HCT116 (cell line): Measurements from ENCODE around the gene LIPE. TPM values are rescaled to one million over a fixed set of nuclear protein-coding genes. Genes with fewer than 3 reads are reported as not detected.

Source experiments
- ATAC-seq: fragments of 200-7000 bp; cut with Tn5 transposase; 2 replicates; pipeline ENCODE4 v1.9.1; 2020; ENCODE audit warnings: mild to moderate bottlenecking, moderate library complexity
- BruUV-seq: library from RNA; stranded (reverse); fragments of 400-500 nt; replicated peaks from 2 replicates; lab custom pipeline; 2021; lab: Mats Ljungman, UMichigan
- CTCF ChIA-PET: fragments of 300-600 bp; sonication (Branson Sonifier 250); formaldehyde crosslinking; loops from one replicate; lab custom pipeline; 2021; ENCODE audit warnings: antibody characterized with exemption; lab: Charles Lee
- POLR2A ChIA-PET: fragments of 300-600, 350-600 bp; sonication (Branson Sonifier 250); formaldehyde crosslinking; loops from one replicate; lab custom pipeline; 2021; ENCODE audit warnings: antibody characterized with exemption; lab: Charles Lee
- RAD21 ChIA-PET, 2 experiments: fragments of 300-600 bp; sonication (Branson Sonifier 250); formaldehyde crosslinking; loops; one replicate each; lab custom pipeline; 2023; ENCODE audit warnings: low total read pairs in 2 of 2; ENCODE audit not compliant: uncharacterized antibody in 2 of 2, unreplicated experiment in 2 of 2, low non-redundant PET in 1 of 2; lab: Charles Lee
- DNase-seq: peaks from one replicate; pipeline ENCODE4 v3.0.0-alpha.2; 2010; ENCODE audit warnings: low read depth, low spot score
- H2AFZ ChIP-seq: fragments of 200-600 bp; shearing (Covaris generic), sonication (generic); 2 replicates; pipeline ENCODE4 v1.6.1; 2017; ENCODE audit warnings: low read depth, mixed run types, mixed read lengths, antibody characterized with exemption, low read length; ENCODE audit not compliant: poor library complexity, severe bottlenecking
- H3K27ac ChIP-seq: 2 replicates; pipeline ENCODE4 v1.5.1; 2012; ENCODE audit warnings: low read depth, low read length
- H3K27me3 ChIP-seq: fragments of 200-600 bp; sonication (generic); 2 replicates; pipeline ENCODE4 v1.6.1; 2016; ENCODE audit warnings: mixed run types, low read length, mixed read lengths; ENCODE audit not compliant: insufficient read depth
- H3K36me3 ChIP-seq, 2 experiments: fragments of 200-500 bp in 1 of 2; fragments of 200-600 bp in 1 of 2; sonication (Bioruptor generic) in 1 of 2; sonication (generic) in 1 of 2; 2 replicates each; pipeline versions ENCODE4 v1.5.1 to v1.6.1; 2014 to 2016; ENCODE audit warnings: low read length in 2 of 2, inconsistent platforms in 1 of 2, mixed read lengths in 1 of 2, mixed run types in 1 of 2; ENCODE audit not compliant: insufficient read depth in 2 of 2, control insufficient read depth in 1 of 2
- H3K4me1 ChIP-seq, 2 experiments: fragments of 200-600 bp in 1 of 2; sonication (generic) in 1 of 2; 2 replicates each; pipeline versions ENCODE4 v1.5.1 to v1.6.1; 2012 to 2017; ENCODE audit warnings: low read length in 2 of 2, inconsistent platforms in 1 of 2, mild to moderate bottlenecking in 1 of 2, mixed read lengths in 1 of 2, mixed run types in 1 of 2, moderate library complexity in 1 of 2; ENCODE audit not compliant: insufficient read depth in 2 of 2, control insufficient read depth in 1 of 2
- H3K4me2 ChIP-seq: fragments of 200-600 bp; sonication (generic); 2 replicates; pipeline ENCODE4 v1.6.1; 2017; ENCODE audit warnings: mixed run types, low read length, mixed read lengths
- H3K4me3 ChIP-seq, 2 experiments: fragments of 200-600 bp in 1 of 2; sonication (generic) in 1 of 2; replicated peaks in 1 of 2; 2 replicates each; pipeline ENCODE4 v1.5.1; 2011 to 2016; ENCODE audit warnings: low read length in 2 of 2, control low read depth in 1 of 2, low read depth in 1 of 2, mild to moderate bottlenecking in 1 of 2, mixed read lengths in 1 of 2, mixed run types in 1 of 2
- H3K79me2 ChIP-seq: fragments of 200-600 bp; sonication (generic); 2 replicates; pipeline ENCODE4 v1.6.1; 2017; ENCODE audit warnings: mild to moderate bottlenecking, mixed run types, low read length, moderate library complexity, mixed read lengths; ENCODE audit not compliant: insufficient read depth
- H3K9ac ChIP-seq: fragments of 200-600 bp; sonication (generic); 2 replicates; pipeline ENCODE4 v1.6.1; 2016; ENCODE audit warnings: low read length, mixed read lengths
- H3K9me2 ChIP-seq: fragments of 200-600 bp; sonication (generic), shearing (Covaris generic); 2 replicates; pipeline ENCODE4 v1.6.1; 2017; ENCODE audit warnings: mixed run types, mild to moderate bottlenecking, moderate library complexity; ENCODE audit not compliant: insufficient read depth
- H3K9me3 ChIP-seq, 2 experiments: fragments of 200-500 bp in 1 of 2; fragments of 200-600 bp in 1 of 2; sonication (Bioruptor generic) in 1 of 2; sonication (generic) in 1 of 2; 2 replicates each; pipeline ENCODE4 v1.6.1; 2014 to 2017; ENCODE audit warnings: low read length in 2 of 2, mixed read lengths in 2 of 2, inconsistent platforms in 1 of 2, low read depth in 1 of 2, mild to moderate bottlenecking in 1 of 2, mixed run types in 1 of 2, moderate library complexity in 1 of 2; ENCODE audit not compliant: control insufficient read depth in 1 of 2, insufficient read depth in 1 of 2
- H4K20me1 ChIP-seq: fragments of 200-600 bp; sonication (generic), shearing (Covaris generic); 2 replicates; pipeline ENCODE4 v1.6.1; 2017; ENCODE audit warnings: mixed run types, mild to moderate bottlenecking, moderate library complexity; ENCODE audit not compliant: insufficient read depth
- ATF3 ChIP-seq: IDR thresholded peaks from 2 replicates; pipeline ENCODE4 v1.6.1; 2012
- EGR1 ChIP-seq: IDR thresholded peaks from 2 replicates; pipeline ENCODE4 v1.6.1; 2012; ENCODE audit warnings: low read depth
- ELF1 ChIP-seq: IDR thresholded peaks from 2 replicates; pipeline ENCODE4 v1.6.1; 2012; ENCODE audit warnings: low read depth, borderline replicate concordance
- EZH2 ChIP-seq: fragments of 200-600 bp; sonication (generic); IDR thresholded peaks from 2 replicates; pipeline ENCODE4 v1.6.1; 2017; ENCODE audit warnings: antibody characterized with exemption, mixed run types
- FOSL1 ChIP-seq: IDR thresholded peaks from 2 replicates; pipeline ENCODE4 v1.6.1; 2012; ENCODE audit warnings: low read depth
- JUND ChIP-seq: IDR thresholded peaks from 2 replicates; pipeline ENCODE4 v1.6.1; 2012
- POLR2AphosphoS5 ChIP-seq: IDR thresholded peaks from 2 replicates; pipeline ENCODE4 v1.6.1; 2011; ENCODE audit warnings: mild to moderate bottlenecking, low read depth, low read length, moderate library complexity
- REST ChIP-seq: IDR thresholded peaks from 2 replicates; pipeline ENCODE4 v1.6.1; 2012; ENCODE audit warnings: low read depth
- SIN3A ChIP-seq: IDR thresholded peaks from 2 replicates; pipeline ENCODE4 v1.6.1; 2012; ENCODE audit warnings: low read depth
- SRF ChIP-seq: IDR thresholded peaks from 2 replicates; pipeline ENCODE4 v1.6.1; 2012; ENCODE audit warnings: low read depth
- TCF7L2 ChIP-seq: IDR thresholded peaks from 2 replicates; pipeline ENCODE4 v1.7.0; 2011; ENCODE audit warnings: borderline replicate concordance, inconsistent platforms; ENCODE audit not compliant: insufficient read depth, insufficient read length; ENCODE audit errors: extremely low read depth
- ZFX ChIP-seq: fragments of 450-650 bp; IDR thresholded peaks from 2 replicates; pipeline ENCODE4 v1.6.1; 2017
- ZNF274 ChIP-seq: fragments of 200-500 bp; sonication (Bioruptor generic); IDR thresholded peaks from 2 replicates; pipeline ENCODE4 v1.6.1; 2014; ENCODE audit warnings: mild to moderate bottlenecking, low read depth, low read length, inconsistent platforms
- intact Hi-C: fragments of 100-400 bp; cut with micrococcal nuclease; formaldehyde crosslinking; loops from 2 replicates; pipeline ENCODE4 v1.10.0; 2022
- total RNA-seq: library from RNA; stranded (reverse); gene quantifications from one replicate; pipeline ENCODE4 v1.2.1, GENCODE V29; 2021; ENCODE audit not compliant: unreplicated experiment
- TF ChIP-seq, protein P1 (sequence below): IDR thresholded peaks from 2 replicates; pipeline ENCODE4 v1.6.1; 2011; ENCODE audit warnings: mild to moderate bottlenecking, low read length, moderate library complexity; ENCODE audit not compliant: insufficient replicate concordance; ENCODE audit errors: extremely low read depth
- TF ChIP-seq, protein P2 (sequence below): IDR thresholded peaks from 2 replicates; pipeline ENCODE4 v1.6.1; 2012
- TF ChIP-seq, protein P3 (sequence below), 3 experiments: fragments of 200-600 bp in 1 of 3; sonication (generic) in 1 of 3; IDR thresholded peaks in 2 of 3; conservative IDR thresholded peaks in 1 of 3; 2 replicates each; pipeline ENCODE4 v1.5.1; 2012 to 2017; ENCODE audit warnings: low read depth in 2 of 3, low read length in 2 of 3, antibody characterized with exemption in 1 of 3, borderline replicate concordance in 1 of 3, control low read depth in 1 of 3, mild to moderate bottlenecking in 1 of 3, mixed read lengths in 1 of 3, mixed run types in 1 of 3, moderate library complexity in 1 of 3; ENCODE audit not compliant: insufficient read depth in 1 of 3

Gene LIPE
- total RNA-seq, 1 experiment from 2014 or later = 11.3 TPM

DNA sequence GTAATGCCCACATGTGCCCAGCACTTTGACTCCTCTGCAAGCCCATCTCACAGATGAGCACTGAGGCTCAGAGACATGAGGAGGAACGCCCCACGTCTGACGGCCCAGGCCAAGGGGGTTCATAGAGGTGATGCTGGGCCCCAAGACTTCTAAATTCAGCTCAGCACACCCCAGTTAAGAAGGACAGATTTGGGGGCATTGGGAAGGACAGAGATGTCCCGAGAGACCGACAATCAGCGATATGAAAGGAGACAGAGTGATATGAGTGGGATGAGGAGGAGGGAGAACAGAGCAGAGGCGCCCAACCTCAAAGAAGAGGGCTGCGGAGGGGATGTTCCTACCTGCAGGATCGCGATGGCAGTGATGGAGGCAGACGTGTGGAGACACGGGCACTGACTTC lies 37.3 kb downstream of the LIPE start, which contains the start of gene CNFN:
Gene CNFN (minus strand): TSS at position 399 of the 400 bp plus-strand sequence. CDS start 1,260 bp downstream, outside the sequence.
- no peak for ATAC-seq
- RAD21 ChIA-PET = no interaction called here
- POLR2A ChIA-PET = no interaction called here

More for the DNA sequence above, 37.3 kb downstream of the LIPE start, which contains the start of gene CNFN:
- no peak for DNase-seq
- intact Hi-C loops = no loop called here
- H3K79me2 ChIP-seq = no peaks in the 10 kb centered on the region
- BruUV-seq = no TSS peak
- H3K9me3 ChIP-seq = no peaks in the 10 kb centered on the region
- no peaks in the 10 kb centered on the region for H4K20me1 ChIP-seq
- no peak within 1 kb of the TSS for H3K4me2 ChIP-seq
- H3K4me1 ChIP-seq = peaks cover 6 to 17% of the 10 kb centered on the region in 2 experiments
- H3K9ac ChIP-seq = no peak within 1 kb of the TSS
- no peaks in the 10 kb centered on the region for H3K36me3 ChIP-seq
- H3K4me3 ChIP-seq = no peak within 1 kb of the TSS
- H3K27me3 ChIP-seq = no peaks in the 10 kb centered on the region
- no peaks in the 10 kb centered on the region for H3K9me2 ChIP-seq
- H3K27ac ChIP-seq = no peak within 1 kb of the TSS
- TF ChIP-seq EZH2 = no peak
- no peak for TF ChIP-seq EGR1
- no peak for TF ChIP-seq ELF1
- TF ChIP-seq, protein P1, sequence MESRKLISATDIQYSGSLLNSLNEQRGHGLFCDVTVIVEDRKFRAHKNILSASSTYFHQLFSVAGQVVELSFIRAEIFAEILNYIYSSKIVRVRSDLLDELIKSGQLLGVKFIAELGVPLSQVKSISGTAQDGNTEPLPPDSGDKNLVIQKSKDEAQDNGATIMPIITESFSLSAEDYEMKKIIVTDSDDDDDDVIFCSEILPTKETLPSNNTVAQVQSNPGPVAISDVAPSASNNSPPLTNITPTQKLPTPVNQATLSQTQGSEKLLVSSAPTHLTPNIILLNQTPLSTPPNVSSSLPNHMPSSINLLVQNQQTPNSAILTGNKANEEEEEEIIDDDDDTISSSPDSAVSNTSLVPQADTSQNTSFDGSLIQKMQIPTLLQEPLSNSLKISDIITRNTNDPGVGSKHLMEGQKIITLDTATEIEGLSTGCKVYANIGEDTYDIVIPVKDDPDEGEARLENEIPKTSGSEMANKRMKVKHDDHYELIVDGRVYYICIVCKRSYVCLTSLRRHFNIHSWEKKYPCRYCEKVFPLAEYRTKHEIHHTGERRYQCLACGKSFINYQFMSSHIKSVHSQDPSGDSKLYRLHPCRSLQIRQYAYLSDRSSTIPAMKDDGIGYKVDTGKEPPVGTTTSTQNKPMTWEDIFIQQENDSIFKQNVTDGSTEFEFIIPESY = no peak
- no peak for TF ChIP-seq ATF3
- TF ChIP-seq ZNF274 = no peak
- TF ChIP-seq JUND = no peak
- TF ChIP-seq REST = no peak
- TF ChIP-seq, protein P2, sequence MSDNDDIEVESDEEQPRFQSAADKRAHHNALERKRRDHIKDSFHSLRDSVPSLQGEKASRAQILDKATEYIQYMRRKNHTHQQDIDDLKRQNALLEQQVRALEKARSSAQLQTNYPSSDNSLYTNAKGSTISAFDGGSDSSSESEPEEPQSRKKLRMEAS = no peak
- TF ChIP-seq, protein P3, sequence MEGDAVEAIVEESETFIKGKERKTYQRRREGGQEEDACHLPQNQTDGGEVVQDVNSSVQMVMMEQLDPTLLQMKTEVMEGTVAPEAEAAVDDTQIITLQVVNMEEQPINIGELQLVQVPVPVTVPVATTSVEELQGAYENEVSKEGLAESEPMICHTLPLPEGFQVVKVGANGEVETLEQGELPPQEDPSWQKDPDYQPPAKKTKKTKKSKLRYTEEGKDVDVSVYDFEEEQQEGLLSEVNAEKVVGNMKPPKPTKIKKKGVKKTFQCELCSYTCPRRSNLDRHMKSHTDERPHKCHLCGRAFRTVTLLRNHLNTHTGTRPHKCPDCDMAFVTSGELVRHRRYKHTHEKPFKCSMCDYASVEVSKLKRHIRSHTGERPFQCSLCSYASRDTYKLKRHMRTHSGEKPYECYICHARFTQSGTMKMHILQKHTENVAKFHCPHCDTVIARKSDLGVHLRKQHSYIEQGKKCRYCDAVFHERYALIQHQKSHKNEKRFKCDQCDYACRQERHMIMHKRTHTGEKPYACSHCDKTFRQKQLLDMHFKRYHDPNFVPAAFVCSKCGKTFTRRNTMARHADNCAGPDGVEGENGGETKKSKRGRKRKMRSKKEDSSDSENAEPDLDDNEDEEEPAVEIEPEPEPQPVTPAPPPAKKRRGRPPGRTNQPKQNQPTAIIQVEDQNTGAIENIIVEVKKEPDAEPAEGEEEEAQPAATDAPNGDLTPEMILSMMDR (IDR thresholded peaks at IDR 0.05 in 2 of 3, conservative IDR thresholded peaks at IDR 0.05 in 1 of 3; ENCODE audit: borderline replicate concordance in 1 of 3, insufficient read depth in 1 of 3, low read depth in 2 of 3, low read length in 2 of 3) = no peak
- TF ChIP-seq FOSL1 = no peak
- no peak for TF ChIP-seq SIN3A
- no peak for TF ChIP-seq POLR2AphosphoS5
- no peak for TF ChIP-seq SRF
- TF ChIP-seq ZFX = no peak
- TF ChIP-seq TCF7L2 = no peak
- CTCF ChIA-PET = no interaction called here
- H2AFZ ChIP-seq = no peak within 1 kb of the TSS
